Activated CD4-positive, alpha-beta T cell treated with anti-CD3 and anti-CD28 coated beads, Interleukin-2, Interleukin-6, amounts not matched to agents 100 ng/mL and 50 ng/mL, durations not matched to agents 16 hours and 8 hours (primary cell): ENCODE results near the gene AMBP.
A peak's percentile ranks its signal among the peaks of the same experiment; 100 is the strongest.

Experiments used
- DNase-seq: peaks from one replicate; pipeline ENCODE4 v3.0.0-alpha.2; 2020

AMBP gene

GRCh38 chr9:114112778-114113584 lies 34.9 kb upstream of the AMBP start:
- DNase-seq = no peak

GRCh38 chr9:114112325-114112724 lies 34.2 kb upstream of the AMBP start:
- no peak for DNase-seq

DNA sequence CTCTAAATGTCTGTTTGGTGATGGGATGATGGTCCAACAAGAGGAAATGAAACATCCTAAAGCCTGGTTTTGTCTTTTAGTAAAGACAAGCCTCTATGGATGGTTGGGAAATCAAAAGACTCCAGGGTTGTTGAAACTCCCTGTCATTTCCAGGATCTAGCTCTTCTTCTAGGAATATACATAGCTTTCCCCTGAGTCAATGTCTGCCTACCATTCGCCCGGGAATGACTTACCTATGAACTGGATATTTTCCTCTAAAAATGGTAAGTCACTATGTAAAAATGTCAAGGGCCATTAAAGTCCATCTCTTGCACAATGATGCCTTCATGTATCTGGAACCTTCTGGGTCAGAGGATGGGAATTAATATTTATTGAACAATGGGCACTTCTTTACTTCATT lies 32.1 kb upstream of the AMBP start:
- DNase-seq = no peak

DNA sequence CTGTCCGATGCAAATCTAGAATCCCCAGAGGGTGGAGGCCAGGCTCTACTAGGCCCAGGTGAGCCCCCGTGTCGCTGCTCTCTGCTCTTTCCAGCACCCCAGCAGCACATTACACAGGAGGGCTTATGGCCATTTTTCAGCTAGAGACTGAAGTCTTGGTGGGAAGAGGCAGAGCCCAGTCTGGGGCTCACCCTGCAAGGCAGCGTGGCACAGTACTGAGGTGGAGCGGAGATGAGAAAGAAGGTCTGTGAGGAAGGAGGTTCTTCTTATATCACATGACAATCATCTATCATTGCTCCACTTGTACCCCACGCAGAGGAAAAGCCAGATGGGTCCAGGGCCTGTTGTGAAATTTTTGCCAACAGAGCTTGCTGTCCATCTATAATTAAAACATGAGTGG lies 31.0 kb upstream of the AMBP start:
- no peak for DNase-seq

DNA sequence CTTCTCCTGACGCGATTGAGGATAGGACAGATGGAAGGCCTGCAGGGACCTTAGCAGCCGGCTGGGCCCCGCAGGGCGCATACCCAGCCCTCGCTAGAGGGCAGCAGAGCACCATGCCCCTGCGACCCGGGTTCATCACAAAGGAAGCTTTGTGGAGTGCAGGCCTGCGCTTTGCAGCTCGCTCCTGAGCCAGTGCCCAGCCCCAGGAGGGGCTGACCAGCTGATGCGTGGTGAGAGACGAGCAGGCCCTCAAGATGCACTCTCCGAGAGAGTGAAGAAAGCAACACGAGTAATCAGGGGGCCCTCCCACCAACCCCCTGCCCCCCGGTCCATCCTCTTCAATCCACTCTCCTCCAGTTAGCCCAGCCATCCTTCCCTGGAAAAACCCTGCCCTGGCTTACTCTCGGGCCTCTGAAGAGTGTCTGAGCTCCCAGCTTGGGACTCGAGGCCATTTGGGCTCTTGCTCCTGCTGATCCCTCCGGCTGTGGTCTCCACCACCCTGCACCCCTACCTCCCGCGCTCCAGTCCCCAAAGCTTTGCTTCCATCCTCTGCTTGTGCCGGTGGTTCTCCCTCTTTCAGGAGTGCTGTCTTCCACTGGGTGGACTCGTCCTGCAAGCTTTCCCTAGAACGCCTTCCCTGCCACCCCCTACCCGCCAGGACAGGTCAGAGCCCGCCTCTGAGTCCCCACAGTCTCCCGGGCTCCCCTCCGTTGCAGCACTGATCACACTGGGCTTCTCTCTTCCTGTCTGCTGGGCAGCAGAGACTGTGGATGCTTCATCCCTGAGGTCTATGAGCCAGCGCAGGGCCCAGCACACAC lies 30.1 kb upstream of the AMBP start:
- DNase-seq = peak; percentile 74

DNA sequence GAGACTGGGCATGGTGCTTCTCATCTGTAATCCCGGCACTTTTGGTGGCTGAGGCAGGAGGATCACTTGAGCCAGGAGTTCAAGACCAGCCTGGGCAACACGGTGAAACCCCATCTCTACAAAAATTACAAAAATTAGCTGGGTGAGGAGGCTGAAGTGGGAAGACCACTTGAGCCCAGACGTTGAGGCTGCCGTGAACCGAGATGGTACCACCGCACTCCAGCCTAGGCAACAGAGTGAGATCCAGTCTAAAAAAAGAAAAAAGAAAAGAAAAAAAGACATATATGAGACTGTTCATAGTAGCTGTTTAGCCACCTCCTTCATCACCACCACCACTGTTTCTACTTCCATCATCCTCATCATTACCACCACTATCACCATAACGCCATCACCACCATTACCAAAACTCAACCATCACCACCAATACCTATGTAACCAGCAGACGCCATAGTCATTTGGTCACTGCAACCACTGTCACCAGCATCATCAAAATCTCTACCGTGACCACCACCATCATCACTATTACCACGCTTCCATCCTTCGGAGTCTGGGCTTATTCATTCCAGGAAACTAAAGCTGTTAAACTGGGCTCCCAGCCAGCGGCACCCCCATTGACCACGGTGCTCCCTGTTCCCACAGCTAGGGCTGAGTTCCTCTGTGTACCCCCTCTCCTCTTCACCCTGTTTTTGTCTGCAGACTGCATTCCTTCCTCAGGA lies 29.3 kb upstream of the AMBP start:
- no peak for DNase-seq

GRCh38 chr9:114105236-114105635 lies 27.1 kb upstream of the AMBP start:
- DNase-seq = no peak

DNA sequence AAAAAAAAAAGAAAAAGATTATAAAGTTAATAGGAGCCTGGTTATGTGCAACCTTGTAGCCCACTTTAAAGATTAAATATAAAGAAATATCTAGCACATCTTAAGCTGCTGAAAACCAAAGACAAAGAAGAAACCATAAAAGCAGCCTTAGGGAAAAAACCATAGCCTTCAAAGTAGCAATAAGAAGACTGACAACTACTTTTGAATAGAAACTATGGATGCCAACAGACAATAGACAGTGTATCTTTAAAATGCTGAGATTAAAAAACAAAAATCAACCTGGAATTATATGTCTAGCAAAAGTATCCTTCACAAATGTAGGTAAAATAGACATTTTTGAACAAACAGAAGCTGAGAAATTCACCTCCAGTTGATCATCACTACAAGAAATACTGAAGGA lies 24.4 kb upstream of the AMBP start:
- DNase-seq = no peak

DNA sequence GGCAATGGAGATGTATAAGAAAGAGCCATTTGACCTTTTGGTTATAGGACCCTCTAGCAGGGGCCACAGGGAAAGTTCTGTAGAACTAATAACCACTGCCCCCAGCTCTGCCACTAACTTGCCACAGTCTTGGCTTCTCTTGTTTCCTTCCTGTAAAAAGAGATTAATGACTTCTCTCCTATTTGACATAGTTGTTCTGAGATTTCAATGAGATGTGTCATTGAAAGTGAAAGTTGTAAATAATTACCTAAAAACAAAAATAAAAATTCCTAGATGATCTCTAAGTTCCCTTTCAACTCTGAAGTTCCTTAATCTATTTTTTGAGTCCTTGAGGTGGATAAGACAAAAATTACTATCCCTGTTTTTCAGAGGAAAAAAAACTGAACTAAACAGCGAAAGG lies 22.4 kb upstream of the AMBP start:
- no peak for DNase-seq

- DNase-seq = no peak
Measured at GRCh38 chr9:114099669-114100270, 21.7 kb upstream of the AMBP start.

DNA sequence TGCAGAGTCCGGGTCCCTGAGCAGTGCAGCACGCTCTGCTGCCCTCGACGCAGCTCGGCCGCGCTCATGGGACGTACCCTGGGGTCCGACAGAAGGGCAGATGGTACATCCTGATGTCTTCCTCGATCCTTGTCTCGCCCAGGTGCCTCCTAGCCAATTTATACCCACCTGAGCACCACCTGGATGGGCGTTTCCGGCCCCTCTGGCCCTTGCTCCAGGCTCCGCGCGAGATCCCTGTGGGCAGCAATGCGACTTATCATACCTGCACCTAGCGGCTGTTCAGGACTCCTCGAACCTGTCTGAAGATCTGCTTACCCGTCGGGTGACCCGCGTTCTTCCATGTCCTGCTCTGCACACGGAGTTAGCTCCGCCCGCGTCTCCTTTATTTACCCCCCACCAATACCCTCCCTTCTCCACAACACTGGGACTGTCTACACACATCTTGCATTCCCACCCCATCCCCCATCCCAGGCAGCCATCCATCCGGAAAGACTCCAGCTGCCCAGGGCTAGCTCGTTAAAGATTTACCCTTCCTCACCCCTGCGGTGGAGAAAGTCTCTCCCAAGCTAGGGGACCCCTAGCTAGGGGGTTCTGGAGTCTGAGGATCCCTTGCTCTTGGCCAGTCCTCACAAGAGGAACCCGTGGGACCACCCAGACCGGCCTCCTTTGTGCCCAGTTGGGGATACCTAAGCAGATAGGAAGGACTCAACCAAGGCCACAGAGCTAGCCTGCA lies 21.0 kb upstream of the AMBP start, which contains the start of gene KIF12:
Gene KIF12 (minus strand): TSS at position 357 of the 733 bp plus-strand sequence. CDS start 16 bp downstream, at position 341.
- DNase-seq = no peak

GRCh38 chr9:114098021-114098935 lies 20.2 kb upstream of the AMBP start:
- peak; percentile 18 for DNase-seq

- no peak for DNase-seq
Measured at GRCh38 chr9:114097613-114098020, 19.5 kb upstream of the AMBP start.

- DNase-seq = no peak
Measured at GRCh38 chr9:114096866-114097612, 18.9 kb upstream of the AMBP start.

- DNase-seq = peak; percentile 9
Measured at GRCh38 chr9:114096041-114096511, 18.0 kb upstream of the AMBP start.

DNA sequence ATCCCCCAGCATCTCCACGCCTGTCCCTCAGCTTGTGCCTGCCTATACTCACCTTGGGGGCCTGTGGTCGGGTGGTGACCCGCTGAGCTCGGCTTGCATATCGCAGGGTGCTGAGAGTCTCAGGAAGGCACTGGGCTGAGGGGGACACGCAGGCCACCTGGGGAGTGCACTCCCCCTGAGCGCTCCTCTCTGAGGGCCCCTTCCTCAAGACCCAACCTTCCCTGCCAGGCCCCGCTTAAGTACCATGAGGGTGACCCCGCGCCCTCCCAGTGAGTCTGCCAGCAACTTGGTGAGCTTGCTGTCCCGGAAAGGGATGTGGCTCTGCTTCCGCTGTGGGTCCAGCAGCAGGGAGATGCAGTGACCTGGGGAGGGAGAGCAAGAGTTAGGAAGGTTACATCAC lies 16.9 kb upstream of the AMBP start:
- no peak for DNase-seq

- DNase-seq = no peak
Measured at GRCh38 chr9:114093761-114094505, 15.8 kb upstream of the AMBP start.

GRCh38 chr9:114093031-114093471 lies 15.0 kb upstream of the AMBP start:
- DNase-seq = no peak

DNA sequence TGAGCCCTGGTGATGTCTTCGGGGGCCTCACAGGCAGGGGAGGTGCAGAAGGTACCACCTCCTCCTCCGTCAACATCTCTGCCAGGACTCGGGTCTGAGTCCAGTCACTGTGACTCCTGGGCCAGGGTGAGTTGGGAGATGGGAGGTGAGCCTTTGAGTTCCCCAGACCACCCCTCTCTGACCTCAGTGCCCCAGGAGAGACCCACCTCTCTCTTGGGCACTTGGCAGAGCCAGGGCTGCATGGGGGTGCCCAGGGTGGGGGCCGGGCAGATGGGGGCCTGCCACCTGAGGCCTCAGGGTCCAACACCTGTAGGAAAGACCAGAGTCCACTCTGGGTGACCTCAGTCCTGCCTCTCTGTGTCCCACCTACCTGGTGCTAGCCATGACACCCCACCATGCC lies 14.2 kb upstream of the AMBP start:
- DNase-seq = no peak
